ENCODE measurements around the gene EXOC4.

EXOC4 gene

GRCh38 chr7:134029743-134030142 lies 776.9 kb downstream of the EXOC4 start:
- DNase-seq (ENCODE audit: low spot score) = no peak

GRCh38 chr7:134030460-134030865 lies 777.6 kb downstream of the EXOC4 start:
- no peak for DNase-seq (ENCODE audit: low spot score)

DNA sequence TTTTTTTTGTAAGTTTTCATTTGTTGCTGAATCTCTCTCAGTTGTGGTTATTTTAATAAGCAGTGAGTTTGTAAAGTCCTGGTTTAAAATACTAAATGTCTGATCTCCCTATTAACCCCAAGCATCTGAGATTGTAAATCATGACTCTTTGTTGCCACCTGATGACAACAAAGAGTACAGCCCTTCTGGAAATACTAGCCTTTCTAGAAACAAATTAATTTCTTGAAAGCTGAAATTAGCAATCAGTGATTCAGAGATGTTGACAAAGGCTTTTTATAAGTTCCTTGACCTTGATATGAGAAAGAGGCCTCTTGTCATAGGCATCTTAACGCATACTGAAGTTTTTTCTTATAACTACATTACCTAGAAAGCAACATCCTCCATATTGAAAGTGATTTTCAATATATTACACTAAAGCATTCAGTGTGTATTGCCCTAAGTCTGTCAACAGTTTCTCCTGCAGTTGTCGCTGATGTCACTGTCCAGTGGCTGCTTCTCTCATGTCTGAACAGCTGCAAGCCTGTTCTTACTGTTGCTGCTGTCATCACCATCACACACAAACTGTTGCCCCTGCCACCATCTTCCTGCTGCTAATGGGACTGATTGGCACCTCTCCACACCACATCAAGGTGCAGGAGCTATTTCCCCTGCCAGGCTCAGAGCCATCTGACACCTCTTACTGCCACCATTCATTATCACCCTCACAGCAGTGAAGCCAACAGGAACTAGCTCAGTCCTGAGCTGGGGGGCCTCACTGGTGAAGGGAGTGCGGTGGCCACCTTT lies 779.1 kb downstream of the EXOC4 start:
- no peak for DNase-seq (ENCODE audit: low spot score)

DNA sequence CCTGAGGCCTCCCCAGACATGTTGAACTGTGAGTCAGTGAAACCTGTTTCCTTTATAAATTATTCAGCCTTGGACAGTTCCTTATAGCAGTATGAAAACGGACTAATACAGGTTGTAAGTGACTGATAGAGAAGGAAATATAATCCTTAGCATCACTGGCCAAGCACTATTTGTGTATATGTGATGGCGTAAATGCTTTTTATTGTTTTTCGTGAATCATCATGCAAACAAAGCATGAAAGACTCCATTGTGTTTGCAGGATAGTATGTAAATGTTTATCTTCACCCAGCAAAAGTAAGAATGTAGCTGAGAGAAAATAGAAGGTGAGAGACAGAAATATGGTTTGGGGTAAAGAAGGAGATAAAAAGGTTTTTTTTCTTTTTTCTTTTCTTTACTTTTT lies 781.8 kb downstream of the EXOC4 start:
- no peak for DNase-seq (ENCODE audit: low spot score)

GRCh38 chr7:134037991-134038390 lies 785.1 kb downstream of the EXOC4 start:
- DNase-seq (ENCODE audit: low spot score) = no peak

DNA sequence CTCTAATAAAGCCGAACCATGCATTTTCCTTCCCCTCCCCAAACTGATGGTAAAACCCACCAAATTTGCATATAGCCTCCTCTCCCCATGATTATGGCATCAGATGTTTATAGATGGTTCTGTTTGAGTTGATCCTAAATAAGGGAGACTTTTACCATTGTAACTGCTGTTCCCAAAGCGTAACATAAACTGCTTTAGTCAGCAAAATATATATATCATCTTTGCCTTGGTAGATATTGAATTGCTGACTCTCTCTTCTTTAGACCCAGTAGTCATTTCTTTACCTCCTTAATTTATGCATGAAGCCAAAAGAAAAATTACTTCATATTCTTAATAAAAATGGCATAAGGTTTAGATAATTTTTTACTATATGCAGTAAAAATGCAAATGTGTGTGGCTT lies 788.1 kb downstream of the EXOC4 start:
- DNase-seq (ENCODE audit: low spot score) = no peak

DNA sequence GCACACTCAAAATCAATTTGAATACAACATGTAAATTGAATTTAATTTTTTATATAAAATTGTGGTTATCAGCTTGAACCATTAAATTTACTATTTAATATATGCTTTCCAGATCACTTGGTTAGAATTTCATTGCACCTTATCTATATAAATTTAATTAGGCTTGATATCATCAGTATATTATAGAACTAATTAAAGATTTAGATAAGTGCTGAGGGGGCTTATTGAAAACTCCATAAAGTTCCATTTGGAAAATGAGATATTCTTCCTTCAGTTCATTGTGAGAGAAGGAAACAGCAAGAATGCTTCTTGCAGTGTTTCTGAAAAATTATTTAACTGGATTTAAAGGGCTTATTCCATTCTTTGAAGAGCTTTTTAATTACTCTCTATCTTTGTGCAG lies 788.6 kb downstream of the EXOC4 start:
- DNase-seq (ENCODE audit: low spot score) = no peak

GRCh38 chr7:134042307-134042706 lies 789.4 kb downstream of the EXOC4 start:
- no peak for DNase-seq (ENCODE audit: low spot score)

- no peak for DNase-seq (ENCODE audit: low spot score)
Measured at GRCh38 chr7:134044682-134045081, 791.8 kb downstream of the EXOC4 start.

GRCh38 chr7:134045716-134046115 lies 792.8 kb downstream of the EXOC4 start:
- no peak for DNase-seq (ENCODE audit: low spot score)

GRCh38 chr7:134046594-134047128 lies 793.8 kb downstream of the EXOC4 start:
- DNase-seq (ENCODE audit: low spot score) = no peak

DNA sequence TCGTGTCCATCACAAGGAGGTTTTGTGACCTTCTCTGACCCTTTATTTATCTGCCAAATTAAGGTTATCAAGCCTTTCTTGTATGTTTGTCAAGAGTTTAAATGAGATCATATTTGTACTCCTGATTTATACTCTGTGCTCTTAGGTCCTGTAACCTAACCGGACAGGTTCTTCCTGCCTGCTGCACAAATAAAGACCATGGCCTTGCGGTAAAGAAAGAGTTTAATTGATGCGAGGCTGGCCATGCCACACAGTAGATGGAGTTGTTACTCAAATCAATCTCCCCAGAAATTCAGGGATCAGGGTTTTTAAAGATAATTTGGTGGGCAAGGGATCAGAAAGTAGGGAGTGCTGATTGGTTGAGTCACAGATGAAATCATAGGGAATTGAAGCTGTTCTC lies 794.8 kb downstream of the EXOC4 start:
- no peak for DNase-seq (ENCODE audit: low spot score)

DNA sequence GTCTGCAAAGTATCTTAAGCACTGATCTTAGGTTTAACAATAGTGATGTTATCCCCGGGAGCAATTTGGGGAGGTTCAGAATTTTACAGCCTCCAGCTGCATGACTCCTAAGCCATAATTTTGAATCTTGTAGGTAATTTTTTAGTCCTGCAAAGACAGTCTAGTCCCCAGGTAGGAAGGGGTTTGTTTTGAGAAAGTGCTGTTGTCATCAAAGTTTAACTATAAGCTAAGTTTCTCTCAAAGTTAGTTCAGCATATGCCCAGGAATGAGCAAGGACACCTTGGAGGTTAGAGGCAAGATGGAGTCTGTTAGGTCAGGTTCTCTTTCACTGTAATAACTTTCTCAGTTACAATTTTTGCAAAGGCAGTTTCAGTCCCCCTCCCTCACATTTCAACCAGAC lies 795.3 kb downstream of the EXOC4 start:
- DNase-seq (ENCODE audit: low spot score) = no peak

DNA sequence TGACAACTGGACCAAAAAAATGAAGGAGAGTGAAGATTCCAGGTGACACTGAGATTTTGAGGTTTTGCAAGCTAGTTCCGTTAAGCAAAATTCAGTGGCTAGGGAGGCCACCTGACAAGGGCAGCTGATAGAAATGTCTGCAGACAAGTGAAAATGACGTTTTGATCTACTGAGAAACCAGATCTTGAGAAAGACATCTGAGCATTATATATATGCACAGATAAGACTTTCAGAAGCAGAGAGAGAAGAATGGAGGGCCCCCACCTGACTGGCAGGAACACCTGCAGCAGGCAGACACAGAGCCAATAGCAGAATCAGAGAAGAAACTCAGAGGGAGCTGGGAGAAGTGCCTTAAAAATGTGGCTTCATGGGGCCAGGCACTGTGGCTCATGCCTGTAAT lies 798.1 kb downstream of the EXOC4 start:
- DNase-seq (ENCODE audit: low spot score) = no peak

- no peak for DNase-seq (ENCODE audit: low spot score)
Measured at GRCh38 chr7:134056816-134057215, 803.9 kb downstream of the EXOC4 start.

DNA sequence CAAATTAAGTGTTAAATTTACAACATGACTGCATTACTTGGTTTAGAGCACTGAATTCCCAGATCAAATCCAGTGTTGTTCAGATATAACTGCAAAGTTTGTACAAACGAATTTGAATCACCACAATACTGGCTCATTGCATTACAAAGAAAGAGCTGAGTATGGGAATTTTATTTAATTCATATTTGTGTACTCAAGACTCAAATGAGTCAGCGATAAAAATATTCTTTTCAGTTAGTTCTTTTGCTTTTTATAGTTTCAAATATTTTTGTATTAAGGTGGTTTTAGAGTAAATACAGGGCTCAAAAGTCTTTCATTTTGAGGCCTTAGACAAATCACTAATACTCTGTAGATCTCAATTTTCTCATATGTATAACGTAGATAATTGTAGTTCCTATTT lies 805.6 kb downstream of the EXOC4 start:
- no peak for DNase-seq (ENCODE audit: low spot score)

GRCh38 chr7:134058980-134059379 lies 806.1 kb downstream of the EXOC4 start:
- no peak for DNase-seq (ENCODE audit: low spot score)

- DNase-seq (ENCODE audit: low spot score) = no peak
Measured at GRCh38 chr7:134059921-134060320, 807.0 kb downstream of the EXOC4 start.

- DNase-seq (ENCODE audit: low spot score) = no peak
Measured at GRCh38 chr7:134060874-134061273, 808.0 kb downstream of the EXOC4 start.

DNA sequence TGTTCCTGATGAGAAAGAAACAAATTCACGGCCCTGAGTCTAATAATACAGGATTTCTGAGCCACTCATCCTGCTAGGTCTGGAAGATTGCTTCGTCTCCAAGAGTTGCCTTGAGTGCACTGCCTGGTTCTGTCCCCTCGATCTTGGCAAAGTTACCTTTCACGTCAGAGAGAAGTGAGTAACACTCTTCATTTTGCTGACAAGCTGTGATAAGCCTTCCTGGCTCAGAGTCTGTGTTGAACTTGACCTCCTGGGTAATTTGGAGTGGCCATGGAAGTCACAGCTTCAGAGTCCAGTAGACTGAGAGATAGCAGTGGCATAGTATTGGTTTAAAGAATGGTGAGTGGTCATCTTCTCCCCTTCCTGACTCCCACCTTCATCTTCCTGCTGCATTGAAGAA lies 809.6 kb downstream of the EXOC4 start:
- no peak for DNase-seq (ENCODE audit: low spot score)

GRCh38 chr7:134065415-134065814 lies 812.5 kb downstream of the EXOC4 start:
- no peak for DNase-seq (ENCODE audit: low spot score)

GRCh38 chr7:134067164-134067563 lies 814.3 kb downstream of the EXOC4 start:
- no peak for DNase-seq (ENCODE audit: low spot score)

DNA sequence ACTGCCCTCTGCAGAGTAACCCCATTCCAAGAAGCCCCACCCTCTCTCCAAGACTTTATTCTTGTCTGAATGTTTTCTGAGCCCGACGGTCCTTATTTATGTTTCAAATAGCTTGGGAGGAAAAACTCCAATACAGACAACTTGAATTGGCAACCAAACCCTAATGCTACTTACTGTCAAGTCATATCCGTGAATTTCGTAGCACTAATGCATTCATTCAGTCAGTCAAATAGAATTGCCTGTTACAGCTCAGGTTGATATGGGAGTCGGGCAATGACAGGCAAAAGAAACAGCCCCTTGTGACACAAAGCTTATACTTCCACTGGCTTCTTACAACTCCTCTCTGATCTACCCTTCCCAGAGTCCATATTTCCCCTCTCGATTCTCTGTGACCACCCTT lies 815.8 kb downstream of the EXOC4 start:
- DNase-seq (ENCODE audit: low spot score) = no peak

DNA sequence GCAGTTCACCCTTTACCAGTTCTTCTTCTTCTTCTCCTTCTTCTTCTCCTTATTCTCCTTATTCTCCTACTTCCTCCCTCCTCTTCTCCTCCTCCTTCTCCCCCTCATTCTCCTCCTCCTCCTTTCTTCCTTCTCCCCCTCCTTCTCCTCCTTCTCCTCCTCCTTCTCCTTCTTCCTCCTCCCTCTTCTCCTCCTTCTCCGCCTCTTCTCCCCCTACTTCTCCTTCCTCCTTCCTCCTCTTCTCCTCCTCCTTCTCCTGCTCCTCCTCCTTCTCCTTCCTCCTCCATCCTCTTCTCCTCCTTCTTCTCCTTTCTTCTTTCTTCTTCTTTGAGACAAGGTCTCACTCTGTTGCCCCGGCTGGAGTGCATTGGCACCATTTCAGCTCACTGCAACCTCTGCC lies 816.3 kb downstream of the EXOC4 start:
- no peak for DNase-seq (ENCODE audit: low spot score)

Data from SK-N-DZ (cell line).